HepG2 (cell line): ENCODE measurements around the gene CAPZB. TPM values are rescaled to one million over a fixed set of nuclear protein-coding genes. Genes with fewer than 3 reads are reported as not detected.

Experiments
- CC2D1A ChIP-seq: sonication (generic); formaldehyde crosslinking; IDR thresholded peaks from 2 replicates; pipeline ENCODE4 v1.8.1; 2023; ENCODE audit warnings: mild to moderate bottlenecking, missing genetic modification reagents
- EP300 ChIP-seq, 3 experiments: sonication (generic) in 1 of 3; formaldehyde crosslinking in 1 of 3; IDR thresholded peaks; 2 replicates each; pipeline versions ENCODE4 v1.5.1 to v1.6.1; 2011 to 2020; ENCODE audit warnings: low read depth in 2 of 3, low read length in 2 of 3, borderline replicate concordance in 1 of 3, improper control_type of control experiment in 1 of 3, mild to moderate bottlenecking in 1 of 3, missing genetic modification reagents in 1 of 3, moderate library complexity in 1 of 3
- MTF1 ChIP-seq: sonication (generic); formaldehyde crosslinking; IDR thresholded peaks from 2 replicates; pipeline ENCODE4 v1.5.0; 2020; ENCODE audit warnings: missing genetic modification reagents
- MXD4 ChIP-seq: IDR thresholded peaks from 2 replicates; pipeline ENCODE4 v1.6.1; 2016; ENCODE audit warnings: mild to moderate bottlenecking, missing biosample characterization, missing genetic modification reagents
- PHF8 ChIP-seq: sonication (generic); formaldehyde crosslinking; IDR thresholded peaks from 2 replicates; pipeline ENCODE4 v1.5.0; 2020; ENCODE audit warnings: missing genetic modification reagents
- POLR2G ChIP-seq: fragments of 200-400 bp; formaldehyde crosslinking; IDR thresholded peaks from 2 replicates; pipeline ENCODE4 v1.6.1; 2018; ENCODE audit warnings: mild to moderate bottlenecking, low read depth, low read length, moderate library complexity
- PTBP1 ChIP-seq: fragments of 200-400 bp; formaldehyde crosslinking; IDR thresholded peaks from 2 replicates; pipeline ENCODE4 v1.6.1; 2018; ENCODE audit warnings: low read length, low read depth; ENCODE audit not compliant: poor library complexity, severe bottlenecking
- RFX1 ChIP-seq: fragments of 450-650 bp; IDR thresholded peaks from 2 replicates; pipeline ENCODE4 v1.6.1; 2017
- SNAI1 ChIP-seq: sonication (generic); formaldehyde crosslinking; IDR thresholded peaks from 2 replicates; pipeline ENCODE4 v1.5.0; 2020; ENCODE audit warnings: mild to moderate bottlenecking, missing genetic modification reagents, borderline replicate concordance
- SOX5 ChIP-seq: IDR thresholded peaks from 2 replicates; pipeline ENCODE4 v1.6.1; 2016; ENCODE audit warnings: borderline replicate concordance
- TSC22D2 ChIP-seq: sonication (generic); formaldehyde crosslinking; IDR thresholded peaks from 2 replicates; pipeline ENCODE4 v1.5.1; 2020; ENCODE audit warnings: missing genetic modification reagents, mild to moderate bottlenecking, borderline replicate concordance
- ZFAT ChIP-seq: sonication (generic); formaldehyde crosslinking; conservative IDR thresholded peaks from 2 replicates; pipeline ENCODE4 v1.8.1; 2023; ENCODE audit warnings: missing genetic modification reagents, inconsistent platforms
- ZFX ChIP-seq: sonication (generic); formaldehyde crosslinking; IDR thresholded peaks from 2 replicates; pipeline ENCODE4 v1.4.0; 2020; ENCODE audit warnings: mild to moderate bottlenecking, low read depth, missing genetic modification reagents, moderate library complexity
- ZMAT3 ChIP-seq: sonication (generic); formaldehyde crosslinking; conservative IDR thresholded peaks from 2 replicates; pipeline ENCODE4 v1.7.0; 2021; ENCODE audit warnings: missing genetic modification reagents
- polyA plus RNA-seq, 8 experiments: library from polyadenylated mRNA; depleted of rRNA in 3 of 8; stranded (reverse) in 7 of 8; unstranded in 1 of 8; fragments of >200 nt; fragmentation: Illumina TruSeq in 4 of 8; extraction: Trizol in 4 of 8; gene quantifications; 2 replicates each; pipeline versions ENCODE4 v1.2.1 to v1.2.3, GENCODE V29; 2011 to 2016; ENCODE audit warnings: low read depth in 4 of 8, missing spikeins in 1 of 8, mixed read lengths in 1 of 8; ENCODE audit not compliant: insufficient read depth in 1 of 8
- total RNA-seq, 5 experiments: library from RNA; depleted of rRNA; stranded (reverse); fragments of >200 nt; fragmentation: Illumina TruSeq; extraction: Trizol; gene quantifications; 2 replicates each; pipeline ENCODE4 v1.2.3, GENCODE V29; 2016; ENCODE audit warnings: low read depth in 1 of 5
- TF ChIP-seq, protein P1 (sequence below), 2 experiments: sonication (generic) in 1 of 2; formaldehyde crosslinking in 1 of 2; IDR thresholded peaks; 2 replicates each; pipeline versions ENCODE4 v1.4.0 to v1.6.1; 2016 to 2020; ENCODE audit warnings: borderline replicate concordance in 1 of 2, low read depth in 1 of 2, mild to moderate bottlenecking in 1 of 2, missing genetic modification reagents in 1 of 2
- TF ChIP-seq, protein P2 (sequence below): sonication (generic); formaldehyde crosslinking; IDR thresholded peaks from 2 replicates; pipeline ENCODE4 v1.8.1; 2022; ENCODE audit warnings: low read depth, mild to moderate bottlenecking, missing genetic modification reagents
- TF ChIP-seq, protein P3 (sequence below): sonication (generic); formaldehyde crosslinking; IDR thresholded peaks from 2 replicates; pipeline ENCODE4 v1.5.0; 2020; ENCODE audit warnings: missing genetic modification reagents
- TF ChIP-seq, protein P4 (sequence below): IDR thresholded peaks from 2 replicates; pipeline ENCODE4 v1.6.1; 2016; ENCODE audit warnings: low read depth
- TF ChIP-seq, protein P5 (sequence below): sonication (generic); formaldehyde crosslinking; IDR thresholded peaks from 2 replicates; pipeline ENCODE4 v1.8.1; 2023; ENCODE audit warnings: missing genetic modification reagents, mild to moderate bottlenecking, borderline replicate concordance

CAPZB gene
- total and polyA plus RNA-seq, 2 of the 13 experiments (the other 11 are each of a cell fraction or from before 2014, with no cell fraction given), result 58.9 to 76.9 TPM

DNA sequence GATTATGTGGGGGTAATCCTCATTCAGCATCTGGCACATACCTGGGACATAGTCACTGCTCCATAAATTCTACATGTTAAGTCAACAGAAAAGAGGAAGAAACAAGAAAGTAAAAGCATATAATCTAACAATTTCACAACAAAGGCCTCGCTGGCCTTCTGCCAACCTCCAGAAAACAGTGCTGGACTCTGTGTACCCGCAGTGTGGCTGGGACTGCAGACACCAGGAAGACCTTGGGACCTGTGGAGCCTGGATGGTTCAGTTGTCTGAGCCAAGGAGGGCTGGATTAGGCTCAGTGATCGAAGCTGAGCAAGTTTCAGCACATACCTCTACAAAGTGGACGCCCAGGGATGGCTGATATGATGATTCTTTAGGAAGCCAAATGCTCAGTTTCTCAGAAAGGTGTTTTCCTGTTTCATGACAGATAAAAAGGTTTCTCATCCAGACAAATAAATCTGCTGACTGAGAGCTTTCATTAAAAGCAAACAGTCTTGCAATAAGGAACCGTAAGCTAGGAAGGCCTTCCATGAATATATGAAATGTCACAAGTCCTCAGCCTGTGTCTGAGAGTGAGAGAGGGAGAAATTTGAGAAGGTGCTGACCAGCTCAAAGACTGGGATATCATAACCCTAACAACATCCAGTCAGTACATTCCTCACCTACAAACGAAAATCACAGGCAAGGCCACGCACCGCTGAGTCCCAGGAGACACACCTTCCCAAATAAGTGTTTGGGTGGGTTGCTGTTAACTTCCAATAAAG, 48.4 kb downstream of the CAPZB start (continued):
- TF ChIP-seq SOX5 (CRISPR knock-in tag) (peak; percentile 93), MXD4 (no peak), POLR2G (no peak), RFX1 (no peak), ZFAT (CRISPR knock-in tag) (no peak), ZFX (peak; percentile 51), PHF8 (CRISPR knock-in tag) (no peak), SNAI1 (no peak), MTF1 (CRISPR knock-in tag) (no peak), CC2D1A (CRISPR knock-in tag) (no peak), EP300 (IDR thresholded peaks at IDR 0.05; ENCODE audit: low read depth in 2 of 2, low read length in 2 of 2) (peak in 1 of 2 experiments; percentile 83; a peak in 2 of 4 replicates), EP300 (CRISPR knock-in tag; IDR thresholded peaks at IDR 0.05; ENCODE audit: borderline replicate concordance) (peak; percentile 61), TSC22D2 (CRISPR knock-in tag) (no peak), PTBP1 (no peak), ZMAT3 (CRISPR knock-in tag) (no peak)
- TF ChIP-seq, protein P1, sequence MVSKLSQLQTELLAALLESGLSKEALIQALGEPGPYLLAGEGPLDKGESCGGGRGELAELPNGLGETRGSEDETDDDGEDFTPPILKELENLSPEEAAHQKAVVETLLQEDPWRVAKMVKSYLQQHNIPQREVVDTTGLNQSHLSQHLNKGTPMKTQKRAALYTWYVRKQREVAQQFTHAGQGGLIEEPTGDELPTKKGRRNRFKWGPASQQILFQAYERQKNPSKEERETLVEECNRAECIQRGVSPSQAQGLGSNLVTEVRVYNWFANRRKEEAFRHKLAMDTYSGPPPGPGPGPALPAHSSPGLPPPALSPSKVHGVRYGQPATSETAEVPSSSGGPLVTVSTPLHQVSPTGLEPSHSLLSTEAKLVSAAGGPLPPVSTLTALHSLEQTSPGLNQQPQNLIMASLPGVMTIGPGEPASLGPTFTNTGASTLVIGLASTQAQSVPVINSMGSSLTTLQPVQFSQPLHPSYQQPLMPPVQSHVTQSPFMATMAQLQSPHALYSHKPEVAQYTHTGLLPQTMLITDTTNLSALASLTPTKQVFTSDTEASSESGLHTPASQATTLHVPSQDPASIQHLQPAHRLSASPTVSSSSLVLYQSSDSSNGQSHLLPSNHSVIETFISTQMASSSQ (IDR thresholded peaks at IDR 0.05; ENCODE audit: low read depth), result 0 out of 2 replicates have a peak, but pooled peaks have one; percentile 18
- TF ChIP-seq, protein P1 (CRISPR knock-in tag; IDR thresholded peaks at IDR 0.05; ENCODE audit: borderline replicate concordance), result no peak; the same call in 1 of the 2 replicates
- TF ChIP-seq, protein P2, sequence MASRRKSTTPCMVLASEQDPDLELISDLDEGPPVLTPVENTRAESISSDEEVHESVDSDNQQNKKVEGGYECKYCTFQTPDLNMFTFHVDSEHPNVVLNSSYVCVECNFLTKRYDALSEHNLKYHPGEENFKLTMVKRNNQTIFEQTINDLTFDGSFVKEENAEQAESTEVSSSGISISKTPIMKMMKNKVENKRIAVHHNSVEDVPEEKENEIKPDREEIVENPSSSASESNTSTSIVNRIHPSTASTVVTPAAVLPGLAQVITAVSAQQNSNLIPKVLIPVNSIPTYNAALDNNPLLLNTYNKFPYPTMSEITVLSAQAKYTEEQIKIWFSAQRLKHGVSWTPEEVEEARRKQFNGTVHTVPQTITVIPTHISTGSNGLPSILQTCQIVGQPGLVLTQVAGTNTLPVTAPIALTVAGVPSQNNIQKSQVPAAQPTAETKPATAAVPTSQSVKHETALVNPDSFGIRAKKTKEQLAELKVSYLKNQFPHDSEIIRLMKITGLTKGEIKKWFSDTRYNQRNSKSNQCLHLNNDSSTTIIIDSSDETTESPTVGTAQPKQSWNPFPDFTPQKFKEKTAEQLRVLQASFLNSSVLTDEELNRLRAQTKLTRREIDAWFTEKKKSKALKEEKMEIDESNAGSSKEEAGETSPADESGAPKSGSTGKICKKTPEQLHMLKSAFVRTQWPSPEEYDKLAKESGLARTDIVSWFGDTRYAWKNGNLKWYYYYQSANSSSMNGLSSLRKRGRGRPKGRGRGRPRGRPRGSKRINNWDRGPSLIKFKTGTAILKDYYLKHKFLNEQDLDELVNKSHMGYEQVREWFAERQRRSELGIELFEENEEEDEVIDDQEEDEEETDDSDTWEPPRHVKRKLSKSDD (CRISPR knock-in tag), result no peak
- TF ChIP-seq, protein P3, sequence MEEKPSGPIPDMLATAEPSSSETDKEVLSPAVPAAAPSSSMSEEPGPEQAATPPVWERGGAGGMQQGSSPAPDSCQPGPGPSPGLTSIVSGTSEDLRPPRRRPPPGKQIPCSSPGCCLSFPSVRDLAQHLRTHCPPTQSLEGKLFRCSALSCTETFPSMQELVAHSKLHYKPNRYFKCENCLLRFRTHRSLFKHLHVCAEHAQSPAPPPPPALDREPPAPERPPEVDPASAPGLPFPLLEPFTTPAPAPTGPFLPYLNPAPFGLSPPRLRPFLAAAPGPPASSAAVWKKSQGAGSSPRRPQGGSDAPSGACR (CRISPR knock-in tag), result peak; percentile 56; the same call in 1 of the 2 replicates
- TF ChIP-seq, protein P4, sequence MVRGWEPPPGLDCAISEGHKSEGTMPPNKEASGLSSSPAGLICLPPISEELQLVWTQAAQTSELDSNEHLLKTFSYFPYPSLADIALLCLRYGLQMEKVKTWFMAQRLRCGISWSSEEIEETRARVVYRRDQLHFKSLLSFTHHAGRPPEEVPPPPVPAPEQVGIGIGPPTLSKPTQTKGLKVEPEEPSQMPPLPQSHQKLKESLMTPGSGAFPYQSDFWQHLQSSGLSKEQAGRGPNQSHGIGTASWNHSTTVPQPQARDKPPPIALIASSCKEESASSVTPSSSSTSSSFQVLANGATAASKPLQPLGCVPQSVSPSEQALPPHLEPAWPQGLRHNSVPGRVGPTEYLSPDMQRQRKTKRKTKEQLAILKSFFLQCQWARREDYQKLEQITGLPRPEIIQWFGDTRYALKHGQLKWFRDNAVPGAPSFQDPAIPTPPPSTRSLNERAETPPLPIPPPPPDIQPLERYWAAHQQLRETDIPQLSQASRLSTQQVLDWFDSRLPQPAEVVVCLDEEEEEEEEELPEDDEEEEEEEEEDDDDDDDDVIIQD (CRISPR knock-in tag), result peak; percentile 75
- TF ChIP-seq, protein P5, sequence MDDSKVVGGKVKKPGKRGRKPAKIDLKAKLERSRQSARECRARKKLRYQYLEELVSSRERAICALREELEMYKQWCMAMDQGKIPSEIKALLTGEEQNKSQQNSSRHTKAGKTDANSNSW (CRISPR knock-in tag), result no peak
